ENCODE data around the gene NPR1. TPM values are rescaled to one million over a fixed set of nuclear protein-coding genes. Genes with fewer than 3 reads are reported as not detected.
"Not testable (repeated sequence)": the region's sequence is repeated elsewhere in the genome, so short reads cannot be mapped to it uniquely, and the experiment has no call there.

Gene NPR1
- total and polyA plus RNA-seq, 2 donors from 2014 or later: 57.8 to 89.3 TPM

- DNase-seq (peak in 1 of 5 donors; percentile 18), FAIRE-seq (no peak)
- no peaks in the 10 kb centered on the region for H3K9me3 ChIP-seq (ENCODE audit: control insufficient read depth in 2 of 3, insufficient read depth in 1 of 3, low read length in 3 of 3)
- H3K4me1 ChIP-seq (ENCODE audit: control insufficient read depth in 2 of 3, insufficient read depth in 2 of 3, low read depth in 1 of 3, low read length in 3 of 3): peaks cover 0 to 13% (median 4%) of the 10 kb centered on the region in 3 donors
- no peak for TF ChIP-seq CTCF (IDR thresholded peaks at IDR 0.05; ENCODE audit: borderline replicate concordance, extremely low read depth, insufficient read depth)
- H3K27me3 ChIP-seq (ENCODE audit: control insufficient read depth, insufficient read depth, low read length): no peaks in the 10 kb centered on the region
- peaks cover 12 to 69% (median 36%) of the 10 kb centered on the region in 3 donors for H3K36me3 ChIP-seq (ENCODE audit: control insufficient read depth in 2 of 3, insufficient read depth in 3 of 3, low read length in 3 of 3)
- H3K9ac ChIP-seq (ENCODE audit: low read length in 3 of 3): no peak overlapping the region
- intact Hi-C loops (cut with DNase I): no loop called here
- H3K4me3 ChIP-seq (ENCODE audit: low read length in 3 of 3): no peak overlapping the region
- no peak overlapping the region for H3K27ac ChIP-seq (ENCODE audit: low read depth in 2 of 2, low read length in 2 of 2)
Observed at GRCh38 chr1:153638261-153638660, 40.2 kb upstream of the NPR1 start.

- intact Hi-C loops (cut with DNase I): no loop called here
- Histone ChIP-seq H3K9me3 (ENCODE audit: control insufficient read depth in 2 of 3, insufficient read depth in 1 of 3, low read length in 3 of 3) (no peaks in the 10 kb centered on the region), H3K9ac (ENCODE audit: low read length in 3 of 3) (no peak overlapping the region), H3K27me3 (ENCODE audit: control insufficient read depth, insufficient read depth, low read length) (no peaks in the 10 kb centered on the region), H3K36me3 (ENCODE audit: control insufficient read depth in 2 of 3, insufficient read depth in 3 of 3, low read length in 3 of 3) (peaks cover 12 to 79% (median 38%) of the 10 kb centered on the region in 3 donors), H3K27ac (ENCODE audit: low read depth in 2 of 2, low read length in 2 of 2) (no peak overlapping the region), H3K4me1 (ENCODE audit: control insufficient read depth in 2 of 3, insufficient read depth in 2 of 3, low read depth in 1 of 3, low read length in 3 of 3) (peaks cover 0 to 10% (median 4%) of the 10 kb centered on the region in 3 donors), H3K4me3 (ENCODE audit: low read length in 3 of 3) (no peak overlapping the region)
- no peak for TF ChIP-seq CTCF (IDR thresholded peaks at IDR 0.05; ENCODE audit: borderline replicate concordance, extremely low read depth, insufficient read depth)
- DNase-seq: peak in 1 of 5 donors; percentile 15
- no peak for FAIRE-seq
Observed at GRCh38 chr1:153639280-153639679, 39.2 kb upstream of the NPR1 start.

GRCh38 chr1:153640213-153640612 lies 38.3 kb upstream of the NPR1 start:
- H3K9ac ChIP-seq (ENCODE audit: low read length in 3 of 3); H3K9me3 ChIP-seq (ENCODE audit: control insufficient read depth in 2 of 3, insufficient read depth in 1 of 3, low read length in 3 of 3); H3K27ac ChIP-seq (ENCODE audit: low read depth in 2 of 2, low read length in 2 of 2); intact Hi-C loops (cut with DNase I); FAIRE-seq; H3K27me3 ChIP-seq (ENCODE audit: control insufficient read depth, insufficient read depth, low read length); H3K4me3 ChIP-seq (ENCODE audit: low read length in 3 of 3); DNase-seq: not testable (repeated sequence)
- H3K4me1 ChIP-seq (ENCODE audit: control insufficient read depth in 2 of 3, insufficient read depth in 2 of 3, low read depth in 1 of 3, low read length in 3 of 3): peaks cover 0 to 10% (median 4%) of the 10 kb centered on the region in 3 donors
- H3K36me3 ChIP-seq (ENCODE audit: control insufficient read depth in 2 of 3, insufficient read depth in 3 of 3, low read length in 3 of 3): peaks cover 12 to 86% (median 41%) of the 10 kb centered on the region in 3 donors

GRCh38 chr1:153640861-153641260 lies 37.6 kb upstream of the NPR1 start:
- TF ChIP-seq CTCF (IDR thresholded peaks at IDR 0.05; ENCODE audit: borderline replicate concordance, extremely low read depth, insufficient read depth): no peak
- H3K4me1 ChIP-seq (ENCODE audit: control insufficient read depth in 2 of 3, insufficient read depth in 2 of 3, low read depth in 1 of 3, low read length in 3 of 3): peaks cover 0 to 10% (median 2%) of the 10 kb centered on the region in 3 donors

More at GRCh38 chr1:153640861-153641260, 37.6 kb upstream of the NPR1 start:
- no peak overlapping the region for H3K9ac ChIP-seq (ENCODE audit: low read length in 3 of 3)
- H3K27ac ChIP-seq (ENCODE audit: low read depth in 2 of 2, low read length in 2 of 2): no peak overlapping the region
- H3K27me3 ChIP-seq (ENCODE audit: control insufficient read depth, insufficient read depth, low read length): no peaks in the 10 kb centered on the region
- H3K9me3 ChIP-seq (ENCODE audit: control insufficient read depth in 2 of 3, insufficient read depth in 1 of 3, low read length in 3 of 3): no peaks in the 10 kb centered on the region
- DNase-seq (no peak), FAIRE-seq (no peak)
- peak overlapping the region in 1 of 3 donors; percentile 2 for H3K4me3 ChIP-seq (ENCODE audit: low read length in 3 of 3)
- H3K36me3 ChIP-seq (ENCODE audit: control insufficient read depth in 2 of 3, insufficient read depth in 3 of 3, low read length in 3 of 3): peaks cover 18 to 93% (median 47%) of the 10 kb centered on the region in 3 donors
- intact Hi-C loops (cut with DNase I): no loop called here
